Measurements from ENCODE around the gene FURIN. TPM values are rescaled to one million over a fixed set of nuclear protein-coding genes. Genes with fewer than 3 reads are reported as not detected.

The FURIN gene
- total RNA-seq, 4 donors from 2014 or later = 20.5 to 54.8 (median 30.5) TPM

DNA sequence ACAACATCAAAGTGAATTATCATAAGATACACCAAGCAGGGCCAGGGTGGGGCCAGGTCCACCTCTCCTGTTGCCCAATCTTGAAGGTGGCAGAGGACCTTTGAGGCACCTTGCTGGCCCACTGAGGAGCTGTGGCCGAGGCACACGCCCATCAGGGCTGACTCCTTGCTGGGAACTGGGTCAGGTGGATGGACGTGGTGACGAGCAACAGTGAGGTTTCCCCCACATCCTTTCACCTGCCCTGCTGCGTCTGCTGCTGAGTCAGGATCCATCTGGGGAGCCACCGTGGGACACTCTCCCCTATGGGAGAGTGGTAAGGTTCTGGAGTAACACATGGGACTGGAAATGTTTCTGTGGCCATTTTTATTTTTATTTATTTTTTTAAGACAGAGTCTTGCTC lies 17.3 kb upstream of the FURIN start:
- Histone ChIP-seq H3K4me3 (no peak overlapping the region), H3K4me1 (no peaks in the 10 kb centered on the region), H3K27ac (no peak overlapping the region), H3K36me3 (no peaks in the 10 kb centered on the region), H3K9me3 (no peaks in the 10 kb centered on the region), H3K27me3 (no peaks in the 10 kb centered on the region)
- no peak for TF ChIP-seq POLR2A (IDR thresholded peaks at IDR 0.05)
- TF ChIP-seq, protein P1, sequence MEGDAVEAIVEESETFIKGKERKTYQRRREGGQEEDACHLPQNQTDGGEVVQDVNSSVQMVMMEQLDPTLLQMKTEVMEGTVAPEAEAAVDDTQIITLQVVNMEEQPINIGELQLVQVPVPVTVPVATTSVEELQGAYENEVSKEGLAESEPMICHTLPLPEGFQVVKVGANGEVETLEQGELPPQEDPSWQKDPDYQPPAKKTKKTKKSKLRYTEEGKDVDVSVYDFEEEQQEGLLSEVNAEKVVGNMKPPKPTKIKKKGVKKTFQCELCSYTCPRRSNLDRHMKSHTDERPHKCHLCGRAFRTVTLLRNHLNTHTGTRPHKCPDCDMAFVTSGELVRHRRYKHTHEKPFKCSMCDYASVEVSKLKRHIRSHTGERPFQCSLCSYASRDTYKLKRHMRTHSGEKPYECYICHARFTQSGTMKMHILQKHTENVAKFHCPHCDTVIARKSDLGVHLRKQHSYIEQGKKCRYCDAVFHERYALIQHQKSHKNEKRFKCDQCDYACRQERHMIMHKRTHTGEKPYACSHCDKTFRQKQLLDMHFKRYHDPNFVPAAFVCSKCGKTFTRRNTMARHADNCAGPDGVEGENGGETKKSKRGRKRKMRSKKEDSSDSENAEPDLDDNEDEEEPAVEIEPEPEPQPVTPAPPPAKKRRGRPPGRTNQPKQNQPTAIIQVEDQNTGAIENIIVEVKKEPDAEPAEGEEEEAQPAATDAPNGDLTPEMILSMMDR (IDR thresholded peaks at IDR 0.05) = no peak
- intact Hi-C loops (cut with DNase I; ENCODE audit: low total_unique reads) = no loop called here
- no peak for DNase-seq

- Histone ChIP-seq H3K4me1 (no peaks in the 10 kb centered on the region), H3K36me3 (no peaks in the 10 kb centered on the region), H3K4me3 (no peak overlapping the region), H3K27me3 (no peaks in the 10 kb centered on the region), H3K27ac (no peak overlapping the region), H3K9me3 (no peaks in the 10 kb centered on the region)
- intact Hi-C loops (cut with DNase I; ENCODE audit: low total_unique reads) = no loop called here
- no peak for DNase-seq
- no peak for TF ChIP-seq POLR2A (IDR thresholded peaks at IDR 0.05)
- TF ChIP-seq, protein P1 (IDR thresholded peaks at IDR 0.05) = no peak
Observed at GRCh38 chr15:90851940-90852339, 16.4 kb upstream of the FURIN start.

DNA sequence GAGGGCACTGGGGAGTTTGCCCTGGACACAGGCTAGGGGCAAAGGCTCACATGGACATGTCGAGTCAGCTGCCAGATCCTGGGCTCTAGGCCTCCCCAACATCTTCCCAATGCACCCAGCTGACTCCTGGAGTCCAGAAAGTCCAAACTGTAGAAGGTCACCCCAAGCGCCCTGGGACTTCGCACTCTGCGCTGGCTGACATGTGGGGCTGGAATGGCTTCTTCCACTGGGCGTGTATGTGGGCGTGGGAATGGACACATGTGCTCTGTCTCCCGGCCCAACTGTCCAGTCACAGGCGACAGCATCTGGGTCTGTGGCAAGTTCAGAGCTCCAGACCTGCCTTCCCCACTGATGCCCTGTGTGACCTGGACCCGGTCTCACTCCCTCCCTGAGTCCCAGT lies 13.2 kb upstream of the FURIN start:
- Histone ChIP-seq H3K27ac (no peak overlapping the region), H3K27me3 (no peaks in the 10 kb centered on the region), H3K9me3 (no peaks in the 10 kb centered on the region), H3K4me1 (no peaks in the 10 kb centered on the region), H3K4me3 (no peak overlapping the region), H3K36me3 (no peaks in the 10 kb centered on the region)
- intact Hi-C loops (cut with DNase I; ENCODE audit: low total_unique reads) = no loop called here
- TF ChIP-seq, protein P1 (IDR thresholded peaks at IDR 0.05) = no peak
- TF ChIP-seq POLR2A (IDR thresholded peaks at IDR 0.05) = no peak
- DNase-seq = no peak

DNA sequence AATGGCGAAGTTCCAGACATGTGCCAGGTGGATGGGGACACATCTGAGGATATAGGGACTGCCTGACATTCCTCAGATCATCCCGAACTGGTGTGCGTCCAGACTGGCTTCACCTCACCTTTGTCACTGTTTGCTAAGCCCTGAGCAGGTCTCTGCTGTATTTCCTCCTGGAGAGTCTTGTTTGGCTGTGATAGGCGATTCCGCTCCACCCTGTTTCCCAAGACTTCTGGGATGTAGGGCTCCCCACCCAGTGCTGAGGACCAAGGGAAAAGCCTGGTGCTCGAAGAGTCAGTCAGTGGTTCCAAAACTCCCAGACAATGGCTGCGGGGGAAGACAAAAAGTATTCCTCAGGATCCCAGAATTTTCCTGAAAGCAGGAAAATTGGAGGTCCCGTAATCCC lies 11.1 kb upstream of the FURIN start:
- no peak overlapping the region for H3K27ac ChIP-seq
- H3K4me1 ChIP-seq = no peaks in the 10 kb centered on the region
- intact Hi-C loops (cut with DNase I; ENCODE audit: low total_unique reads) = no loop called here
- no peaks in the 10 kb centered on the region for H3K27me3 ChIP-seq
- no peaks in the 10 kb centered on the region for H3K9me3 ChIP-seq
- DNase-seq = no peak
- TF ChIP-seq, protein P1 (IDR thresholded peaks at IDR 0.05) = no peak
- TF ChIP-seq POLR2A (IDR thresholded peaks at IDR 0.05) = no peak
- no peak overlapping the region for H3K4me3 ChIP-seq
- H3K36me3 ChIP-seq = no peaks in the 10 kb centered on the region

GRCh38 chr15:90857883-90858443 lies 10.4 kb upstream of the FURIN start:
- TF ChIP-seq, protein P1 (IDR thresholded peaks at IDR 0.05) = no peak
- no peak for TF ChIP-seq POLR2A (IDR thresholded peaks at IDR 0.05)

More at GRCh38 chr15:90857883-90858443, 10.4 kb upstream of the FURIN start:
- H3K27ac ChIP-seq = no peak overlapping the region
- DNase-seq = no peak
- H3K9me3 ChIP-seq = no peaks in the 10 kb centered on the region
- no peak overlapping the region for H3K4me3 ChIP-seq
- H3K27me3 ChIP-seq = no peaks in the 10 kb centered on the region
- H3K4me1 ChIP-seq = no peaks in the 10 kb centered on the region
- intact Hi-C loops (cut with DNase I; ENCODE audit: low total_unique reads) = no loop called here
- no peaks in the 10 kb centered on the region for H3K36me3 ChIP-seq

Measured in uterus (tissue), 4 donors.